ENCODE measurements around the gene OBSCN. TPM values are rescaled to one million over a fixed set of nuclear protein-coding genes. Genes with fewer than 3 reads are reported as not detected.

OBSCN gene
- total and polyA plus RNA-seq, 2 of the 4 experiments (the other 2 are of a cell fraction) = 4.1 to 9.5 TPM

DNA sequence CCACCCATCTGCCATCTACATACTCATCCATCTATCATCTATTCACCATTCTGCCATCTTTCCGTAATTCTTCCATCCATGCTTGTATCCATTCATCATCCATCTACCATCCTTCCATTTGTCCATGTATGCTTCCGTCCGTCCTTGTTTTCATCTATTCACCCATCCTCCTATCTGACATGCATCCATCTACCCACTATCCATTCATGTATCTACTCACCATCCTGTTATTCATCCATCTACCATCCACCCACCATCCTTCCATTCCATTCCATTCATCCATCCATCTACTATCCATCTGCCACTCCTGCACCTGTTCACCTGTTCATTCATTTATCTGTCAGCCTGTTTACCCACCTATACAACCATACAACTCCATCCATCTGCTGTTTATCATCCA, 112.5 kb downstream of the OBSCN start:
- Histone ChIP-seq H2BK5ac (ENCODE audit: low read depth, low read length, poor library complexity, severe bottlenecking) (peak overlapping the region; percentile 39), H3K9me1 (ENCODE audit: insufficient read depth, low read length) (0 out of 2 replicates have a peak, but pooled peaks cover 14% of the 10 kb centered on the region), H3K23ac (ENCODE audit: low read depth, low read length) (no peak overlapping the region), H3K4me3 (ENCODE audit: insufficient read depth, low read depth, low read length) (no peak overlapping the region), H4K8ac (ENCODE audit: low read depth in 2 of 2, low read length in 2 of 2) (no peak overlapping the region), H3K27ac (ENCODE audit: insufficient read depth, low read length) (no peak overlapping the region), H3K56ac (ENCODE audit: extremely low read depth, insufficient read depth, low read length) (no peak overlapping the region), H2AFZ (replicated peaks; ENCODE audit: low read length, poor library complexity) (no peak overlapping the region), H3K36me3 (ENCODE audit: control insufficient read depth, insufficient read depth, low read length) (peaks cover 46% of the 10 kb centered on the region), H2AK5ac (ENCODE audit: low read depth, low read length) (no peak overlapping the region), H2BK120ac (ENCODE audit: low read depth, low read length) (no peak overlapping the region), H4K5ac (ENCODE audit: low read depth, low read length) (no peak overlapping the region), H3K4ac (ENCODE audit: low read depth, low read length) (no peak overlapping the region), H2AK9ac (replicated peaks; ENCODE audit: low read depth, low read length, poor library complexity) (no peak overlapping the region), H3K14ac (replicated peaks; ENCODE audit: low read depth, low read length) (no peak overlapping the region), H4K91ac (ENCODE audit: insufficient read depth, low read depth, low read length) (no peak overlapping the region), H3K79me1 (ENCODE audit: low read depth in 1 of 2, low read length in 2 of 2) (no peaks in the 10 kb centered on the region), H3K9ac (ENCODE audit: low read depth, low read length) (no peak overlapping the region), H2BK20ac (ENCODE audit: low read depth, low read length) (no peak overlapping the region), H3K27me3 (ENCODE audit: control insufficient read depth, insufficient read depth, low read length) (no peaks in the 10 kb centered on the region), H3K4me1 (ENCODE audit: control insufficient read depth, insufficient read depth, low read length) (peaks cover 11% of the 10 kb centered on the region), H3K4me2 (ENCODE audit: low read depth, low read length) (no peak overlapping the region), H2BK15ac (ENCODE audit: low read depth, low read length) (no peak overlapping the region), H4K20me1 (ENCODE audit: insufficient read depth, low read length) (no peaks in the 10 kb centered on the region), H3K18ac (ENCODE audit: low read depth, low read length) (no peak overlapping the region), H3K9me3 (ENCODE audit: control insufficient read depth, insufficient read depth, low read length) (peaks cover 4% of the 10 kb centered on the region; the same call in 1 of the 2 replicates)
- in situ Hi-C loops (cut with MboI; ENCODE audit: low sequenced_read_pairs) (no loop called here), dilution Hi-C loops (cut with HindIII; ENCODE audit: low sequenced_read_pairs, unreplicated experiment) (no loop called here), intact Hi-C loops (cut with micrococcal nuclease) (no loop called here)
- ChIA-PET POLR2A (ENCODE audit: unreplicated experiment) (no interaction called here), CTCF (no interaction called here)
- DNase-seq = no peak
- no TSS peak for BruUV-seq (replicated peaks)
- ATAC-seq (ENCODE audit: low read depth) = no peak
- 80 to 100% methylated on average over 1 to 3 of the region's 3 CpGs for WGBS, 2 experiments (ENCODE audit: extremely low coverage in 2 of 2, insufficient read length in 1 of 2)
- TF ChIP-seq MXI1 (IDR thresholded peaks at IDR 0.05; ENCODE audit: borderline replicate concordance, low read depth, low read length) (no peak), POLR2A (IDR thresholded peaks at IDR 0.05; ENCODE audit: low read depth, low read length) (no peak), BHLHE40 (IDR thresholded peaks at IDR 0.05; ENCODE audit: low read depth, low read length) (no peak), RAD21 (IDR thresholded peaks at IDR 0.05; ENCODE audit: low read length) (no peak), RCOR1 (IDR thresholded peaks at IDR 0.05; ENCODE audit: insufficient replicate concordance, low read length) (no peak), NFE2L2 (IDR thresholded peaks at IDR 0.05; ENCODE audit: low read depth, low read length) (no peak), FOS (IDR thresholded peaks at IDR 0.05; ENCODE audit: low read depth, low read length) (no peak), MAZ (IDR thresholded peaks at IDR 0.05; ENCODE audit: borderline replicate concordance, low read depth, low read length) (no peak)
- TF ChIP-seq, protein P1, sequence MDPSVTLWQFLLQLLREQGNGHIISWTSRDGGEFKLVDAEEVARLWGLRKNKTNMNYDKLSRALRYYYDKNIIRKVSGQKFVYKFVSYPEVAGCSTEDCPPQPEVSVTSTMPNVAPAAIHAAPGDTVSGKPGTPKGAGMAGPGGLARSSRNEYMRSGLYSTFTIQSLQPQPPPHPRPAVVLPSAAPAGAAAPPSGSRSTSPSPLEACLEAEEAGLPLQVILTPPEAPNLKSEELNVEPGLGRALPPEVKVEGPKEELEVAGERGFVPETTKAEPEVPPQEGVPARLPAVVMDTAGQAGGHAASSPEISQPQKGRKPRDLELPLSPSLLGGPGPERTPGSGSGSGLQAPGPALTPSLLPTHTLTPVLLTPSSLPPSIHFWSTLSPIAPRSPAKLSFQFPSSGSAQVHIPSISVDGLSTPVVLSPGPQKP (IDR thresholded peaks at IDR 0.05; ENCODE audit: borderline replicate concordance, low read depth, low read length) = no peak
- TF ChIP-seq, protein P2, sequence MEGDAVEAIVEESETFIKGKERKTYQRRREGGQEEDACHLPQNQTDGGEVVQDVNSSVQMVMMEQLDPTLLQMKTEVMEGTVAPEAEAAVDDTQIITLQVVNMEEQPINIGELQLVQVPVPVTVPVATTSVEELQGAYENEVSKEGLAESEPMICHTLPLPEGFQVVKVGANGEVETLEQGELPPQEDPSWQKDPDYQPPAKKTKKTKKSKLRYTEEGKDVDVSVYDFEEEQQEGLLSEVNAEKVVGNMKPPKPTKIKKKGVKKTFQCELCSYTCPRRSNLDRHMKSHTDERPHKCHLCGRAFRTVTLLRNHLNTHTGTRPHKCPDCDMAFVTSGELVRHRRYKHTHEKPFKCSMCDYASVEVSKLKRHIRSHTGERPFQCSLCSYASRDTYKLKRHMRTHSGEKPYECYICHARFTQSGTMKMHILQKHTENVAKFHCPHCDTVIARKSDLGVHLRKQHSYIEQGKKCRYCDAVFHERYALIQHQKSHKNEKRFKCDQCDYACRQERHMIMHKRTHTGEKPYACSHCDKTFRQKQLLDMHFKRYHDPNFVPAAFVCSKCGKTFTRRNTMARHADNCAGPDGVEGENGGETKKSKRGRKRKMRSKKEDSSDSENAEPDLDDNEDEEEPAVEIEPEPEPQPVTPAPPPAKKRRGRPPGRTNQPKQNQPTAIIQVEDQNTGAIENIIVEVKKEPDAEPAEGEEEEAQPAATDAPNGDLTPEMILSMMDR (conservative IDR thresholded peaks at IDR 0.05; ENCODE audit: low read depth, low read length) = no peak
- TF ChIP-seq, protein P3, sequence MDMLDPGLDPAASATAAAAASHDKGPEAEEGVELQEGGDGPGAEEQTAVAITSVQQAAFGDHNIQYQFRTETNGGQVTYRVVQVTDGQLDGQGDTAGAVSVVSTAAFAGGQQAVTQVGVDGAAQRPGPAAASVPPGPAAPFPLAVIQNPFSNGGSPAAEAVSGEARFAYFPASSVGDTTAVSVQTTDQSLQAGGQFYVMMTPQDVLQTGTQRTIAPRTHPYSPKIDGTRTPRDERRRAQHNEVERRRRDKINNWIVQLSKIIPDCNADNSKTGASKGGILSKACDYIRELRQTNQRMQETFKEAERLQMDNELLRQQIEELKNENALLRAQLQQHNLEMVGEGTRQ (IDR thresholded peaks at IDR 0.05; ENCODE audit: low read depth, low read length) = no peak
